HepG2 (cell line): ENCODE measurements around the gene PIEZO1. TPM values are rescaled to one million over a fixed set of nuclear protein-coding genes. Genes with fewer than 3 reads are reported as not detected.

Experiments used
- ATAC-seq: fragments of 200-7000 bp; cut with Tn5 transposase; 3 replicates; pipeline ENCODE4 v1.9.1; 2020; ENCODE audit warnings: mild to moderate bottlenecking, moderate library complexity
- BruUV-seq: library from RNA; stranded (reverse); fragments of 400-500 nt; replicated peaks from 2 replicates; lab custom pipeline; 2021; lab: Mats Ljungman, UMichigan
- CTCF ChIA-PET: fragments of 300-600 bp; formaldehyde crosslinking; extraction: SDS; loops from one replicate; lab custom pipeline; 2021; ENCODE audit warnings: low total read pairs, inconsistent platforms, low intra/inter-chr PET ratio; lab: Yijun Ruan, JAX
- POLR2A ChIA-PET: fragments of 350-600 bp; sonication (Branson Sonifier 250); formaldehyde crosslinking; loops from one replicate; lab custom pipeline; 2020; ENCODE audit warnings: antibody characterized with exemption, inconsistent platforms; lab: Yijun Ruan, JAX
- DNase-seq: peaks from one replicate; pipeline ENCODE4 v3.0.0-alpha.2; 2015; ENCODE audit warnings: low spot score
- FAIRE-seq: peaks from 3 replicates; lab custom pipeline; 2011; peaks lifted over from hg19 to GRCh38; lab: Jason Lieb, UNC
- H2AFZ ChIP-seq: one replicate; pipeline ENCODE4 v1.6.1; 2011; ENCODE audit warnings: low read length, inconsistent platforms
- H3K27ac ChIP-seq: fragments of 300-600 bp; 3 replicates; pipeline ENCODE4 v1.8.0; 2011; ENCODE audit warnings: mixed run types, mild to moderate bottlenecking, mixed read lengths, low read length, inconsistent platforms; ENCODE audit not compliant: insufficient read depth; ENCODE audit errors: extremely low read length
- H3K27me3 ChIP-seq, 2 experiments: fragments of 200-600 bp in 1 of 2; 2 replicates in 1 of 2; 3 replicates in 1 of 2; pipeline versions ENCODE4 v1.6.0 to v1.8.0; 2011; ENCODE audit warnings: low read length in 2 of 2, mild to moderate bottlenecking in 2 of 2, moderate library complexity in 2 of 2, inconsistent platforms in 1 of 2; ENCODE audit not compliant: insufficient read depth in 2 of 2, control insufficient read depth in 1 of 2
- H3K36me3 ChIP-seq, 2 experiments: fragments of 200-600 bp in 1 of 2; replicated peaks in 1 of 2; 2 replicates in 1 of 2; 3 replicates in 1 of 2; pipeline versions ENCODE4 v1.5.1 to v1.8.0; 2011; ENCODE audit warnings: low read length in 2 of 2, inconsistent platforms in 1 of 2; ENCODE audit not compliant: insufficient read depth in 2 of 2, control insufficient read depth in 1 of 2
- H3K4me1 ChIP-seq: 2 replicates; pipeline ENCODE4 v1.5.1; 2012; ENCODE audit warnings: low read length, inconsistent platforms; ENCODE audit not compliant: insufficient read depth
- H3K4me2 ChIP-seq: 2 replicates; pipeline ENCODE4 v1.6.0; 2011; ENCODE audit warnings: low read depth, low read length, inconsistent platforms
- H3K4me3 ChIP-seq, 3 experiments: fragments of 200-600 bp in 1 of 3; sonication (generic), shearing (Covaris generic) in 1 of 3; replicated peaks in 1 of 3; 2 replicates each; pipeline ENCODE4 v1.5.1; 2011 to 2016; ENCODE audit warnings: low read length in 3 of 3, inconsistent platforms in 2 of 3, low read depth in 2 of 3, mild to moderate bottlenecking in 2 of 3, control low read depth in 1 of 3, mixed read lengths in 1 of 3; ENCODE audit not compliant: insufficient read depth in 1 of 3
- H3K79me2 ChIP-seq: one replicate; pipeline ENCODE4 v1.6.1; 2011; ENCODE audit warnings: low read length, inconsistent platforms; ENCODE audit not compliant: insufficient read depth
- H3K9ac ChIP-seq: 2 replicates; pipeline ENCODE4 v1.6.0; 2011; ENCODE audit warnings: mild to moderate bottlenecking, low read depth, low read length, inconsistent platforms; ENCODE audit not compliant: insufficient read depth
- H3K9me3 ChIP-seq: 2 replicates; pipeline ENCODE4 v1.5.1; 2012; ENCODE audit warnings: mild to moderate bottlenecking, low read length
- H4K20me1 ChIP-seq: 2 replicates; pipeline ENCODE4 v1.6.0; 2011; ENCODE audit warnings: inconsistent platforms, mild to moderate bottlenecking, low read length, moderate library complexity; ENCODE audit not compliant: insufficient read depth
- CTCF ChIP-seq: sonication (generic); formaldehyde crosslinking; IDR thresholded peaks from 2 replicates; pipeline ENCODE4 v1.5.0; 2020; ENCODE audit warnings: mild to moderate bottlenecking, missing genetic modification reagents, moderate library complexity
- JARID2 ChIP-seq: sonication (generic); formaldehyde crosslinking; IDR thresholded peaks from 2 replicates; pipeline ENCODE4 v1.8.1; 2023; ENCODE audit warnings: missing genetic modification reagents, inconsistent platforms; ENCODE audit not compliant: insufficient replicate concordance
- PRDM4 ChIP-seq: sonication (generic); formaldehyde crosslinking; IDR thresholded peaks from 2 replicates; pipeline ENCODE4 v1.9.0; 2021; ENCODE audit warnings: missing genetic modification reagents, borderline replicate concordance
- SPEN ChIP-seq: sonication (generic); formaldehyde crosslinking; IDR thresholded peaks from 2 replicates; pipeline ENCODE4 v1.5.1; 2020; ENCODE audit warnings: low read depth, mild to moderate bottlenecking, missing genetic modification reagents
- SYNCRIP ChIP-seq: fragments of 200-400 bp; formaldehyde crosslinking; IDR thresholded peaks from 2 replicates; pipeline ENCODE4 v1.6.1; 2018; ENCODE audit warnings: mild to moderate bottlenecking, low read depth, low read length; ENCODE audit not compliant: insufficient read depth
- TMF1 ChIP-seq: sonication (generic); formaldehyde crosslinking; IDR thresholded peaks from 2 replicates; pipeline ENCODE4 v1.8.1; 2022; ENCODE audit warnings: low read depth, missing genetic modification reagents
- USF2 ChIP-seq, 2 experiments: sonication (generic) in 1 of 2; formaldehyde crosslinking in 1 of 2; IDR thresholded peaks; 2 replicates each; pipeline versions ENCODE4 v1.5.1 to v1.6.1; 2011 to 2020; ENCODE audit warnings: borderline replicate concordance in 1 of 2, low read depth in 1 of 2, low read length in 1 of 2, mild to moderate bottlenecking in 1 of 2, missing genetic modification reagents in 1 of 2, moderate library complexity in 1 of 2
- ZBTB3 ChIP-seq: sonication (generic); formaldehyde crosslinking; IDR thresholded peaks from 2 replicates; pipeline ENCODE4 v1.4.0; 2020; ENCODE audit warnings: low read depth, mild to moderate bottlenecking, moderate library complexity, missing genetic modification reagents, borderline replicate concordance
- ZFP91 ChIP-seq: sonication (generic); formaldehyde crosslinking; IDR thresholded peaks from 2 replicates; pipeline ENCODE4 v1.9.0; 2022; ENCODE audit warnings: missing genetic modification reagents, mild to moderate bottlenecking, borderline replicate concordance
- WGBS: methylation state at CpG from one replicate; pipeline ENCODE4 v1.1.6; 2017; ENCODE audit warnings: low lambda C conversion rate; 5-methylcytosine and 5-hydroxymethylcytosine counted together
- in situ Hi-C: cut with HindIII; loops from 2 replicates; pipeline ENCODE4 v1.10.0; 2017; ENCODE audit warnings: low pct_unique_long_range_greater_than_20kb; ENCODE audit not compliant: extremely low pct_ligation_motif_present
- intact Hi-C: fragments of 100-400 bp; cut with micrococcal nuclease; formaldehyde crosslinking; loops from one replicate; pipeline ENCODE4 v1.10.0; 2022; ENCODE audit not compliant: unreplicated experiment
- polyA plus RNA-seq, 8 experiments: library from polyadenylated mRNA; depleted of rRNA in 3 of 8; stranded (reverse) in 7 of 8; unstranded in 1 of 8; fragments of >200 nt; fragmentation: Illumina TruSeq in 4 of 8; extraction: Trizol in 4 of 8; gene quantifications; 2 replicates each; pipeline versions ENCODE4 v1.2.1 to v1.2.3, GENCODE V29; 2011 to 2016; ENCODE audit warnings: low read depth in 4 of 8, missing spikeins in 1 of 8, mixed read lengths in 1 of 8; ENCODE audit not compliant: insufficient read depth in 1 of 8
- total RNA-seq, 5 experiments: library from RNA; depleted of rRNA; stranded (reverse); fragments of >200 nt; fragmentation: Illumina TruSeq; extraction: Trizol; gene quantifications; 2 replicates each; pipeline ENCODE4 v1.2.3, GENCODE V29; 2016; ENCODE audit warnings: low read depth in 1 of 5

Gene PIEZO1
- total and polyA plus RNA-seq, 2 of the 13 experiments (the other 11 are each of a cell fraction or from before 2014, with no cell fraction given): 67.9 to 85.0 TPM

- Histone ChIP-seq H3K9ac (no peak overlapping the region), H3K79me2 (peaks cover 38% of the 10 kb centered on the region), H3K4me3 (no peak overlapping the region), H3K36me3 (peaks cover 2 to 6% of the 10 kb centered on the region in 2 experiments; a peak in 2 of 5 replicates), H3K4me1 (peaks cover 36% of the 10 kb centered on the region), H3K9me3 (no peaks in the 10 kb centered on the region), H2AFZ (no peak overlapping the region), H3K4me2 (no peak overlapping the region), H3K27me3 (no peaks in the 10 kb centered on the region), H4K20me1 (peaks cover 14% of the 10 kb centered on the region; the same call in 1 of the 2 replicates), H3K27ac (no peak overlapping the region)
- no peak for TF ChIP-seq USF2 (IDR thresholded peaks at IDR 0.05; ENCODE audit: low read depth, low read length)
- TF ChIP-seq USF2 (CRISPR knock-in tag; IDR thresholded peaks at IDR 0.05; ENCODE audit: borderline replicate concordance): no peak
- no peak for TF ChIP-seq SYNCRIP
- TF ChIP-seq PRDM4 (CRISPR knock-in tag): no peak
- TF ChIP-seq ZFP91 (CRISPR knock-in tag): no peak
- TF ChIP-seq TMF1 (CRISPR knock-in tag): no peak
- TF ChIP-seq CTCF (CRISPR knock-in tag): no peak
- TF ChIP-seq SPEN: no peak
- no peak for TF ChIP-seq ZBTB3 (CRISPR knock-in tag)
- TF ChIP-seq JARID2 (CRISPR knock-in tag): no peak
- in situ Hi-C loops: no loop called here
- POLR2A ChIA-PET: interaction anchor here (1.0 to 2.2 kb wide), 4 partner anchors 10 to 15 kb away, joined by 4 to 10 read pairs (median 5); partner anchors contain the start of gene PIEZO1
- CTCF ChIA-PET: no interaction called here
- WGBS: 89% methylated on average over 12 of the region's 12 CpGs
- intact Hi-C loops: no loop called here
- FAIRE-seq (no peak), ATAC-seq (no peak), DNase-seq (no peak)
- BruUV-seq: no TSS peak
These were observed 11.2 kb downstream of the PIEZO1 start for GRCh38 chr16:88773812-88774291.
